K562 (cell line): Measurements from ENCODE around the gene CNTFR. TPM values are rescaled to one million over a fixed set of nuclear protein-coding genes. Genes with fewer than 3 reads are reported as not detected.

ENCODE experiments used
- JUND ChIP-seq, 2 experiments: IDR thresholded peaks; 2 replicates in 1 of 2; 3 replicates in 1 of 2; pipeline ENCODE4 v1.6.1; 2011; ENCODE audit warnings: borderline replicate concordance in 2 of 2, low read depth in 2 of 2, low read length in 2 of 2, improper control_type of control experiment in 1 of 2, missing biosample characterization in 1 of 2, missing genetic modification characterization in 1 of 2, missing genetic modification reagents in 1 of 2
- ZNF589 ChIP-seq: fragments of 200-800 bp; sonication (Bioruptor generic); IDR thresholded peaks from 2 replicates; pipeline ENCODE4 v1.6.1; 2016; ENCODE audit warnings: low read depth, missing genetic modification characterization, missing compliant biosample characterization
- polyA plus RNA-seq, 8 experiments: library from polyadenylated mRNA; depleted of rRNA in 4 of 8; stranded (reverse) in 5 of 8; unstranded in 3 of 8; fragments of >200 nt; fragmentation: Nextera tagmentation in 2 of 8; fragmentation: Illumina TruSeq in 1 of 8; extraction: Ambion mirVana in 2 of 8; extraction: Trizol in 1 of 8; gene quantifications; 2 replicates each; pipeline versions ENCODE4 v1.2.1 to v1.2.3, GENCODE V29; 2011 to 2014; ENCODE audit warnings: inconsistent platforms in 1 of 8, missing spikeins in 1 of 8
- total RNA-seq, 7 experiments: library from RNA; depleted of rRNA in 6 of 7; stranded (reverse); fragments of >200 nt in 6 of 7; fragmentation: Illumina TruSeq in 2 of 7; extraction: Trizol in 2 of 7; gene quantifications; 2 replicates each; pipeline versions ENCODE4 v1.2.1 to v1.2.3, GENCODE V29; 2011 to 2021; ENCODE audit warnings: low replicate concordance in 1 of 7
- TF ChIP-seq, protein P1 (sequence below): fragments of 450-650 bp; IDR thresholded peaks from 2 replicates; pipeline ENCODE4 v1.6.1; 2016; ENCODE audit warnings: mild to moderate bottlenecking, moderate library complexity
- TF ChIP-seq, protein P2 (sequence below): fragments of 450-650 bp; IDR thresholded peaks from 2 replicates; pipeline ENCODE4 v1.6.1; 2018; ENCODE audit not compliant: partially characterized antibody

Gene CNTFR
- total and polyA plus RNA-seq, 9 of the 15 experiments (the other 6 are each of a cell fraction or from before 2014, with no cell fraction given), result not detected

DNA sequence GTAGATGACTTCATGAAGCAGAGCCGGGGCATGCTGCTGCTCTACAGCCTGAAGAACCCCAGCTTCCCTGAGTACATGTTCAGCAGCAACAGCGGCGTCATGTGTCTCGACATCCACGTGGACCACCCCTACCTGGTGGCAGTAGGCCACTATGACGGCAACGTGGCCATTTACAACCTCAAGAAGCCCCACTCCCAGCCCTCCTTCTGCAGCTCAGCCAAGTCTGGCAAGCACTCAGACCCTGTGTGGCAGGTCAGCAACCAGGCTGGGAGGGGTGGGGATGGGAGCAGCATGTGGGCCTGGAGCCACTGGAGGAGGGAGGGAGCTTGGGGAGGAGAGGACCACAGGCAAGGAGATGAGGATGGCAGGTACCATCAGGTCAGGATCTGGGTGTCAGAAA, 82.9 kb downstream of the CNTFR start (continued):
- TF ChIP-seq, protein P1, sequence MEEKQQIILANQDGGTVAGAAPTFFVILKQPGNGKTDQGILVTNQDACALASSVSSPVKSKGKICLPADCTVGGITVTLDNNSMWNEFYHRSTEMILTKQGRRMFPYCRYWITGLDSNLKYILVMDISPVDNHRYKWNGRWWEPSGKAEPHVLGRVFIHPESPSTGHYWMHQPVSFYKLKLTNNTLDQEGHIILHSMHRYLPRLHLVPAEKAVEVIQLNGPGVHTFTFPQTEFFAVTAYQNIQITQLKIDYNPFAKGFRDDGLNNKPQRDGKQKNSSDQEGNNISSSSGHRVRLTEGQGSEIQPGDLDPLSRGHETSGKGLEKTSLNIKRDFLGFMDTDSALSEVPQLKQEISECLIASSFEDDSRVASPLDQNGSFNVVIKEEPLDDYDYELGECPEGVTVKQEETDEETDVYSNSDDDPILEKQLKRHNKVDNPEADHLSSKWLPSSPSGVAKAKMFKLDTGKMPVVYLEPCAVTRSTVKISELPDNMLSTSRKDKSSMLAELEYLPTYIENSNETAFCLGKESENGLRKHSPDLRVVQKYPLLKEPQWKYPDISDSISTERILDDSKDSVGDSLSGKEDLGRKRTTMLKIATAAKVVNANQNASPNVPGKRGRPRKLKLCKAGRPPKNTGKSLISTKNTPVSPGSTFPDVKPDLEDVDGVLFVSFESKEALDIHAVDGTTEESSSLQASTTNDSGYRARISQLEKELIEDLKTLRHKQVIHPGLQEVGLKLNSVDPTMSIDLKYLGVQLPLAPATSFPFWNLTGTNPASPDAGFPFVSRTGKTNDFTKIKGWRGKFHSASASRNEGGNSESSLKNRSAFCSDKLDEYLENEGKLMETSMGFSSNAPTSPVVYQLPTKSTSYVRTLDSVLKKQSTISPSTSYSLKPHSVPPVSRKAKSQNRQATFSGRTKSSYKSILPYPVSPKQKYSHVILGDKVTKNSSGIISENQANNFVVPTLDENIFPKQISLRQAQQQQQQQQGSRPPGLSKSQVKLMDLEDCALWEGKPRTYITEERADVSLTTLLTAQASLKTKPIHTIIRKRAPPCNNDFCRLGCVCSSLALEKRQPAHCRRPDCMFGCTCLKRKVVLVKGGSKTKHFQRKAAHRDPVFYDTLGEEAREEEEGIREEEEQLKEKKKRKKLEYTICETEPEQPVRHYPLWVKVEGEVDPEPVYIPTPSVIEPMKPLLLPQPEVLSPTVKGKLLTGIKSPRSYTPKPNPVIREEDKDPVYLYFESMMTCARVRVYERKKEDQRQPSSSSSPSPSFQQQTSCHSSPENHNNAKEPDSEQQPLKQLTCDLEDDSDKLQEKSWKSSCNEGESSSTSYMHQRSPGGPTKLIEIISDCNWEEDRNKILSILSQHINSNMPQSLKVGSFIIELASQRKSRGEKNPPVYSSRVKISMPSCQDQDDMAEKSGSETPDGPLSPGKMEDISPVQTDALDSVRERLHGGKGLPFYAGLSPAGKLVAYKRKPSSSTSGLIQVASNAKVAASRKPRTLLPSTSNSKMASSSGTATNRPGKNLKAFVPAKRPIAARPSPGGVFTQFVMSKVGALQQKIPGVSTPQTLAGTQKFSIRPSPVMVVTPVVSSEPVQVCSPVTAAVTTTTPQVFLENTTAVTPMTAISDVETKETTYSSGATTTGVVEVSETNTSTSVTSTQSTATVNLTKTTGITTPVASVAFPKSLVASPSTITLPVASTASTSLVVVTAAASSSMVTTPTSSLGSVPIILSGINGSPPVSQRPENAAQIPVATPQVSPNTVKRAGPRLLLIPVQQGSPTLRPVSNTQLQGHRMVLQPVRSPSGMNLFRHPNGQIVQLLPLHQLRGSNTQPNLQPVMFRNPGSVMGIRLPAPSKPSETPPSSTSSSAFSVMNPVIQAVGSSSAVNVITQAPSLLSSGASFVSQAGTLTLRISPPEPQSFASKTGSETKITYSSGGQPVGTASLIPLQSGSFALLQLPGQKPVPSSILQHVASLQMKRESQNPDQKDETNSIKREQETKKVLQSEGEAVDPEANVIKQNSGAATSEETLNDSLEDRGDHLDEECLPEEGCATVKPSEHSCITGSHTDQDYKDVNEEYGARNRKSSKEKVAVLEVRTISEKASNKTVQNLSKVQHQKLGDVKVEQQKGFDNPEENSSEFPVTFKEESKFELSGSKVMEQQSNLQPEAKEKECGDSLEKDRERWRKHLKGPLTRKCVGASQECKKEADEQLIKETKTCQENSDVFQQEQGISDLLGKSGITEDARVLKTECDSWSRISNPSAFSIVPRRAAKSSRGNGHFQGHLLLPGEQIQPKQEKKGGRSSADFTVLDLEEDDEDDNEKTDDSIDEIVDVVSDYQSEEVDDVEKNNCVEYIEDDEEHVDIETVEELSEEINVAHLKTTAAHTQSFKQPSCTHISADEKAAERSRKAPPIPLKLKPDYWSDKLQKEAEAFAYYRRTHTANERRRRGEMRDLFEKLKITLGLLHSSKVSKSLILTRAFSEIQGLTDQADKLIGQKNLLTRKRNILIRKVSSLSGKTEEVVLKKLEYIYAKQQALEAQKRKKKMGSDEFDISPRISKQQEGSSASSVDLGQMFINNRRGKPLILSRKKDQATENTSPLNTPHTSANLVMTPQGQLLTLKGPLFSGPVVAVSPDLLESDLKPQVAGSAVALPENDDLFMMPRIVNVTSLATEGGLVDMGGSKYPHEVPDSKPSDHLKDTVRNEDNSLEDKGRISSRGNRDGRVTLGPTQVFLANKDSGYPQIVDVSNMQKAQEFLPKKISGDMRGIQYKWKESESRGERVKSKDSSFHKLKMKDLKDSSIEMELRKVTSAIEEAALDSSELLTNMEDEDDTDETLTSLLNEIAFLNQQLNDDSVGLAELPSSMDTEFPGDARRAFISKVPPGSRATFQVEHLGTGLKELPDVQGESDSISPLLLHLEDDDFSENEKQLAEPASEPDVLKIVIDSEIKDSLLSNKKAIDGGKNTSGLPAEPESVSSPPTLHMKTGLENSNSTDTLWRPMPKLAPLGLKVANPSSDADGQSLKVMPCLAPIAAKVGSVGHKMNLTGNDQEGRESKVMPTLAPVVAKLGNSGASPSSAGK, result no peak
- TF ChIP-seq JUND (IDR thresholded peaks at IDR 0.05; ENCODE audit: borderline replicate concordance, low read depth, low read length) (no peak), JUND (tag; IDR thresholded peaks at IDR 0.05; ENCODE audit: borderline replicate concordance, low read depth, low read length) (no peak), ZNF589 (no peak)
- TF ChIP-seq, protein P2, sequence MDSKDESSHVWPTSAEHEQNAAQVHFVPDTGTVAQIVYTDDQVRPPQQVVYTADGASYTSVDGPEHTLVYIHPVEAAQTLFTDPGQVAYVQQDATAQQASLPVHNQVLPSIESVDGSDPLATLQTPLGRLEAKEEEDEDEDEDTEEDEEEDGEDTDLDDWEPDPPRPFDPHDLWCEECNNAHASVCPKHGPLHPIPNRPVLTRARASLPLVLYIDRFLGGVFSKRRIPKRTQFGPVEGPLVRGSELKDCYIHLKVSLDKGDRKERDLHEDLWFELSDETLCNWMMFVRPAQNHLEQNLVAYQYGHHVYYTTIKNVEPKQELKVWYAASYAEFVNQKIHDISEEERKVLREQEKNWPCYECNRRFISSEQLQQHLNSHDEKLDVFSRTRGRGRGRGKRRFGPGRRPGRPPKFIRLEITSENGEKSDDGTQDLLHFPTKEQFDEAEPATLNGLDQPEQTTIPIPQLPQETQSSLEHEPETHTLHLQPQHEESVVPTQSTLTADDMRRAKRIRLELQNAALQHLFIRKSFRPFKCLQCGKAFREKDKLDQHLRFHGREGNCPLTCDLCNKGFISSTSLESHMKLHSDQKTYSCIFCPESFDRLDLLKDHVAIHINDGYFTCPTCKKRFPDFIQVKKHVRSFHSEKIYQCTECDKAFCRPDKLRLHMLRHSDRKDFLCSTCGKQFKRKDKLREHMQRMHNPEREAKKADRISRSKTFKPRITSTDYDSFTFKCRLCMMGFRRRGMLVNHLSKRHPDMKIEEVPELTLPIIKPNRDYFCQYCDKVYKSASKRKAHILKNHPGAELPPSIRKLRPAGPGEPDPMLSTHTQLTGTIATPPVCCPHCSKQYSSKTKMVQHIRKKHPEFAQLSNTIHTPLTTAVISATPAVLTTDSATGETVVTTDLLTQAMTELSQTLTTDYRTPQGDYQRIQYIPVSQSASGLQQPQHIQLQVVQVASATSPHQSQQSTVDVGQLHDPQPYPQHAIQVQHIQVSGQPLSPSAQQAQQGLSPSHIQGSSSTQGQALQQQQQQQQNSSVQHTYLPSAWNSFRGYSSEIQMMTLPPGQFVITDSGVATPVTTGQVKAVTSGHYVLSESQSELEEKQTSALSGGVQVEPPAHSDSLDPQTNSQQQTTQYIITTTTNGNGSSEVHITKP, result no peak
